Testis (tissue), 2 donors: ENCODE data around the gene DTNB.

Source experiments
- CTCF ChIP-seq, 3 experiments: fragments of 450-650 bp in 2 of 3; fragments of 200-600 bp in 1 of 3; sonication (generic) in 1 of 3; IDR thresholded peaks; one replicate each; pipeline ENCODE4 v1.5.1; 2016 to 2019; ENCODE audit warnings: antibody characterized with exemption in 3 of 3, mild to moderate bottlenecking in 2 of 3, moderate library complexity in 1 of 3
- POLR2A ChIP-seq: fragments of 450-650 bp; IDR thresholded peaks from one replicate; pipeline ENCODE4 v1.6.1; 2017; ENCODE audit warnings: antibody characterized with exemption, mild to moderate bottlenecking, moderate library complexity

- TF ChIP-seq CTCF (IDR thresholded peaks at IDR 0.05) (no peak), POLR2A (no peak)
Measured at GRCh38 chr2:25711675-25712354, 38.4 kb upstream of the DTNB start.
